GM21381 (cell line): ENCODE data around the gene PTPMT1.
A peak's percentile ranks its signal among the peaks of the same experiment; 100 is the strongest.
"Not testable (repeated sequence)": the region's sequence is repeated elsewhere in the genome, so short reads cannot be mapped to it uniquely, and the experiment has no call there.

Experiments used
- ATAC-seq: cut with Tn5 transposase; IDR thresholded peaks from one replicate; pipeline ENCODE4 v1.9.1; 2021; ENCODE audit warnings: mild to moderate bottlenecking, moderate library complexity; ENCODE audit not compliant: unreplicated experiment

PTPMT1 gene

DNA sequence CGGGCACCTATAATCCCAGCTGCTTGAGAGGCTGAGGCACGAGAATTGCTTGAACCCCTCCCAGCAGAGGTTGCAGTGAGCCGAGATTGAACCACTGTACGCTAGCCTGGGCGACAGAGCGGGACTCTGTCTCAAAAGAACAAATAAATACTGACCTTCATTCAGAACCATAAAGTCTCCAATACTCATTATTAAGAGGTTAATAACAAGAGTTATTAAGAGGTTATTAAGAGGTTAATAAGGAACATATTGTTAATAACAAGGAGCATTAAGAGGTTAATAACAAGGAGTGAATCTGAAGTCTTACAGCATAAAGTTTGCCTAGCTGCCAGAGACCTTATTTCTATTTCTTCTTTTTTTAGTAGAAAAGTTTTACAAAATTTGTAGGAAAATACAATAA, 20.1 kb upstream of the PTPMT1 start:
- no peak for ATAC-seq

DNA sequence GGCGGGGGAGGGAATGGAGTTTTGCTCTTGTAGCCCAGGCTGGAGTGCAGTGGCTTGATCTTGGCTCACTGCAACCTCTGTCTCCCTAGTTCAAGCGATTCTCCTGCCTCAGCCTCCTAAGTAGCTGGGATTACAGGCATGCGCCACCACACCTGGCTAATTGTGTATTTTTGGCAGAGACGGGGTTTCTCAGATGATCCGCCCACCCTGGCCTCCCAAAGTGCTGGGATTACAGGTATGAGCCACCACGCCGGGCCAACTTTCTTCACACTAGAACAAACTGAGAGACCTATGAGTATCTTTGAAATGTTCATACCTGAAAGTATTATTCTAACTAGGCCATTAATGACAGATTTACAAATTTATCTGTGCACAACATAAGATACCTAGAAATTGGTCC, 19.1 kb upstream of the PTPMT1 start:
- not testable (repeated sequence) for ATAC-seq

- no peak for ATAC-seq
Measured at GRCh38 chr11:47550288-47551047, 14.9 kb upstream of the PTPMT1 start.

- no peak for ATAC-seq
Measured at GRCh38 chr11:47551086-47551485, 14.3 kb upstream of the PTPMT1 start.

- ATAC-seq: no peak
Measured at GRCh38 chr11:47552056-47552565, 13.3 kb upstream of the PTPMT1 start.

GRCh38 chr11:47552566-47553405, 12.6 kb upstream of the PTPMT1 start, which contains the start of gene CELF1:
TSS of gene CELF1 (minus strand) at chr11:47553132. CDS start at chr11:47499523, 53,609 bp downstream.
- ATAC-seq: peak; percentile 90

DNA sequence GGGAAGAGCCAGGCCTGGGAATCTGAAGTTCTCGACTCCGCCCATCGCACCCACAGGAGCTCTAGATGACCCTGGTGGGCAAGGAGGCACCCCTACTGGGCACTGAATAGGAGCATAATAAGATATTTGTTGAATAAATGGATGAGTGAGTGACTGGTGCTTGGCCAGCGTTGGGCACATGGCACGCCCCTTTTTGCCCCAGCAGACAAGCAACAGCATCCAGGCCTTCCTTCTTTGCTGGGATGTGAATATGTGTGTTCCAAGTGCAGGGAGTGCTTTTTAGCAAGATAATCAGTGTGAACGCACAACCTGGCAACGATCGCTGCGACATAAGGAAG, 12.0 kb upstream of the PTPMT1 start:
- ATAC-seq: peak; percentile 21

DNA sequence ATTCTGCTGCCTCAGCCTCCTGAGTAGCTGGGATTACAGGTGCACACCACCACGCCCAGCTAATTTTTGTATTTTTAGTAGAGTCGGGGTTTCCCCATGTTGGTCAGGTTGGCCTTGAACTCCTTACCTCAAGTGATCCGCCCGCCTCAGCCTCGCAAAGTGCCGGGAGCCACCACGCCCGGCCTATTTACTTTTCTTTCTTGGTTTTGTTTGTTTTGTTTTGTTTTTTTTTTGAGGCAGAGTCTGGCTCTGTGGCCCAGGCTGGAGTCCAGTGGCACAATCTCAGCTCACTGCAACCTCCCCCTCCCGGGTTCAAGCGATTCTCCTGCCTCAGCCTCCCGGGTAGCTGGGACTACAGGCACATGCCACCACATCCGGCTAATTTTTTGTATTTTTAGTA, 8.4 kb upstream of the PTPMT1 start:
- ATAC-seq: not testable (repeated sequence)

DNA sequence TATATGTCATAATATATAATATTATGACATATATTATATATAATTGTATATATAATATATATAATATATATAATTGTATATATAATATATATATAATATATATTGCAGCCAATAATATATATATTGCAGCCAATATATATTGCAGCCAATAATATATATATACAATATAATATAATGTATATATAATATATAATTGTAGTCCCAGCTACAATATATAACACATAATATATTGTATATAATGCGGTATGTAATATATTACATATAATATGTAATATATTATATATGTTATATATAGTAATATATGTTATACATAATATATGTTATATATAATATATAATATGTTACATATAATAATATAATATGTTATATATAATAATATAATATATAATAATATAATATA, 6.7 kb upstream of the PTPMT1 start:
- no peak for ATAC-seq

DNA sequence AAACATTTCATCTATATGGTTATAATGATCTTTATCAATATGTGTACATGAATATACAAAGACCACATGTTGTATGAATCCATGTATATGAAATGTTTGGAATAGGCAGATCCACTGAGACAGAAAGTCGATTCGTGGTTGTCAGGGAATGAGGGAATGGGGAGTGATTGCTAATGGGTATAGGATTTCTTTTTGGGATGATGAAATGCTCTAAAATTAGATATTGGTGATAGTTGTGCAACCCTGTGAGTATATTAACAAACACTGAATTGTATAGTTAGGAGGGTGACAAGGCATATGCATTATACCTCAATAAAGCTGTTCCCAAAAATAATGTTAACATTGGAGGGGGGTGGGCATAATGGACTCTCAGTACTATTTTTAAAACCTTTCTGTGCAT, 5.0 kb upstream of the PTPMT1 start:
- no peak for ATAC-seq

DNA sequence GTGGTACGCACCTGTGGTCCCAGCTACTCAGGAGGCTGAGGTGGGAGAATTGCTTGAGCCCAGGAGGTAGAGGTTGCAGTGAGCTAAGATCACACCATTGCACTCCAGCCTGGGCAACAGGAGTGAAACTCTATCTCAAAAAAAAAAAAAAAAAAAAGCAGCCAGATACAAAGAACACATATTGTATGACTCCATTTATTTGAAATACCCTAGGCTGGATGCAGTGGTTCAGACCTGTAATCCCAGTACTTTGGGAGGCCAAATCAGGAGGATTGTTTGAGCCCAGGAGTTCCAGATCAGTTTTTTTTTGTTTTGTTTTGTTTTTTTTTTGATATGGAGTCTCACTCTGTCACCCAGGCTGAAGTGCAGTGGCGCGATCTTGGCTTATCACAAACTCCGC, 3.0 kb upstream of the PTPMT1 start:
- not testable (repeated sequence) for ATAC-seq

DNA sequence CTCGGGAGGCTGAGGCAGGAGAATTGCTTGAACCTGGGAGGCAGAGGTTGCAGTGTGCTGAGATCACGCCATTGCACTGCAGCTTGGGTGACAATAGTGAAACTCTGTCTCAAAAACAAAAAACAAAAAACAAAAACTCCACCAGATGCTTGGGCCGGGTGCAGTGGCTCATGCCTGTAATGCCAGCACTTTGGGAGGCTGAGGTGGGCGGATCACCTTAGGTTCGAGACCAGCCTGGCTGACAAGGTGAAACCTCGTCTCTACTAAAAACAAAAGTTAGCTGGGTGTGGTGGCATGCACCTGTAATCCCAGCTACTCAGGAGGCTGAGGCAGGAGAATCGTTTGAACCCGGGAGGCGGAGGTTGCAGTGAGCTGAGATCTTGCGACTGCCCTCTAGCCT, 1.0 kb upstream of the PTPMT1 start:
- not testable (repeated sequence) for ATAC-seq

GRCh38 chr11:47564933-47565339, 463 bp upstream of the PTPMT1 start:
- ATAC-seq: peak; percentile 3

- ATAC-seq: peak; percentile 7
Measured at GRCh38 chr11:47566149-47566698, 825 bp downstream of the PTPMT1 start.

GRCh38 chr11:47569646-47570045, 4.2 kb downstream of the PTPMT1 start:
- no peak for ATAC-seq

GRCh38 chr11:47570651-47571356, 5.4 kb downstream of the PTPMT1 start:
- no peak for ATAC-seq

GRCh38 chr11:47571357-47571729, 5.9 kb downstream of the PTPMT1 start:
- ATAC-seq: no peak

GRCh38 chr11:47571895-47572294, 6.5 kb downstream of the PTPMT1 start:
- no peak for ATAC-seq

DNA sequence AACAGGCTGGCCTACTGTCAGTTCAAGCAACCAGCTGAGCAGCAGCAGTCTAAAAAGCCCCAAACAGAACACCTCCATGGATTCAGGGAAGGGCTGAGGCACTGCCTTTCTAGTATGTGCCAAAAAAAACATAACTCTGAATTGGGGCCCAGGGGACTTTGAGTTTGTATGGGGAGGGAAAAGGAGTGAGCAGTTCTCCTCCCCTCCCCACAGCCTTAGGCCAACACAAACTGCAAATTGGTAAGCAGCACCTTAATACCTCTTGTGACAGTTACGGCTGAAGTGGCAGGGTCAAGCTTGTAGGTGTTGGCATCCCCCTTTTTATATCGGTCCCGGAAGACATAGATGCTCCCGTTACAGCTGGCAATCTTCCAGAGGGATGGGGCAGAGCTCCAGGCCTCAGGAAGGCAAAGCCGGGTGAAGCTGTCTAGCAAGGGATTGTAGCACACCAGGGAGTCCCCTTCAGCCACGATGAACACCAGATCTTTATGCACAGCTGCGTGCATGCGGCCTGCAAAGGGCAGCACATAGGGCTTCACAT, 7.4 kb downstream of the PTPMT1 start:
- no peak for ATAC-seq

GRCh38 chr11:47573321-47573720, 7.9 kb downstream of the PTPMT1 start:
- no peak for ATAC-seq
